ENCODE results near the gene SYNC.
"Not testable (repeated sequence)": the region's sequence is repeated elsewhere in the genome, so short reads cannot be mapped to it uniquely, and the experiment has no call there.

SYNC gene

GRCh38 chr1:32632829-32633228 lies 69.7 kb downstream of the SYNC start:
- Histone ChIP-seq H3K27ac (ENCODE audit: insufficient read depth in 1 of 2, low read depth in 1 of 2, low read length in 2 of 2, poor library complexity in 1 of 2, severe bottlenecking in 2 of 2) (no peak overlapping the region), H3K27me3 (replicated peaks in 2 of 5; ENCODE audit: control insufficient read depth in 4 of 5, insufficient read depth in 5 of 5, low read length in 4 of 5) (no peaks in the 10 kb centered on the region), H3K9me3 (ENCODE audit: control extremely low read depth in 1 of 5, control insufficient read depth in 4 of 5, insufficient read depth in 2 of 5, low read depth in 1 of 5, low read length in 4 of 5) (no peaks in the 10 kb centered on the region), H3K4me1 (ENCODE audit: control extremely low read depth in 1 of 4, control insufficient read depth in 4 of 4, insufficient read depth in 4 of 4, low read length in 3 of 4) (no peaks in the 10 kb centered on the region), H3K36me3 (ENCODE audit: control insufficient read depth in 4 of 4, insufficient read depth in 4 of 4, low read length in 3 of 4) (peaks cover 6 to 18% (median 13%) of the 10 kb centered on the region in 4 experiments), H3K4me3 (ENCODE audit: control insufficient read depth in 1 of 7, extremely low read depth in 1 of 7, insufficient read depth in 4 of 7, low read depth in 2 of 7, low read length in 6 of 7) (no peak overlapping the region)
- ChIA-PET CTCF (no interaction called here), POLR2A (interaction anchor here (0.6 kb wide), 1 partner anchor 11 kb away, joined by 4 read pairs; no protein-coding TSS in a partner anchor)
- 100% methylated on average over 1 of the region's 2 CpGs for WGBS (ENCODE audit: insufficient coverage)
- DNase-seq: no peak

DNA sequence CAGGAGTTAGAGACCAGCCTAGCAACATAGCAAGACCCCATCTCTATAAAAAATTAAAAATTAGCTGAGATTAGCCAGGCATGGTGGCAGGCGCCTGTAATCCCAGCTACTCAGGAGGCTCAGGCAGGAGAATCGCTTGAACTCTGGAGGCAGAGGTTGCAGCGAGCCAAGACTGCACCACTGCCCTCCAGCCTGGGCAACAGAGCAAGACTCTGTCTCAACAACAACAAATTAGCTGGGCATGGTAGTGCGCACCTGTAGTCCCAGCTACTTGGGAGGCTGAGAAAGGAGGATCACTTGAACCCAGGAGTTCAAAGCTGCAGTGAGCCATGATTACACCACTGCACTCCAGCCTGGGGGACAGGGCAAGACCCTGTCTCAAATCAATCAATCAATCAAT lies 72.4 kb downstream of the SYNC start:
- DNase-seq; H3K27me3 ChIP-seq (replicated peaks in 2 of 5; ENCODE audit: control insufficient read depth in 4 of 5, insufficient read depth in 5 of 5, low read length in 4 of 5); H3K4me1 ChIP-seq (ENCODE audit: control extremely low read depth in 1 of 4, control insufficient read depth in 4 of 4, insufficient read depth in 4 of 4, low read length in 3 of 4); H3K27ac ChIP-seq (ENCODE audit: insufficient read depth in 1 of 2, low read depth in 1 of 2, low read length in 2 of 2, poor library complexity in 1 of 2, severe bottlenecking in 2 of 2); H3K9me3 ChIP-seq (ENCODE audit: control extremely low read depth in 1 of 5, control insufficient read depth in 4 of 5, insufficient read depth in 2 of 5, low read depth in 1 of 5, low read length in 4 of 5); POLR2A ChIA-PET; H3K4me3 ChIP-seq (ENCODE audit: control insufficient read depth in 1 of 7, extremely low read depth in 1 of 7, insufficient read depth in 4 of 7, low read depth in 2 of 7, low read length in 6 of 7): not testable (repeated sequence)
- CTCF ChIA-PET: interaction anchor here (0.9 to 1.3 kb wide), 3 partner anchors 9 to 112 kb away, joined by 3 read pairs; no protein-coding TSS in a partner anchor
- WGBS (ENCODE audit: insufficient coverage): 98% methylated on average over 4 of the region's 4 CpGs
- H3K36me3 ChIP-seq (ENCODE audit: control insufficient read depth in 4 of 4, insufficient read depth in 4 of 4, low read length in 3 of 4): peaks cover 7 to 28% (median 14%) of the 10 kb centered on the region in 4 experiments

Data from common myeloid progenitor, CD34-positive (primary cell).